ENCODE results near the gene PRKACA. TPM values are rescaled to one million over a fixed set of nuclear protein-coding genes. Genes with fewer than 3 reads are reported as not detected.

The PRKACA gene
- total and polyA plus RNA-seq, 2 donors (not counting 3 experiments of a cell fraction or from before 2014, with no cell fraction given), result 44.2 to 97.5 TPM

DNA sequence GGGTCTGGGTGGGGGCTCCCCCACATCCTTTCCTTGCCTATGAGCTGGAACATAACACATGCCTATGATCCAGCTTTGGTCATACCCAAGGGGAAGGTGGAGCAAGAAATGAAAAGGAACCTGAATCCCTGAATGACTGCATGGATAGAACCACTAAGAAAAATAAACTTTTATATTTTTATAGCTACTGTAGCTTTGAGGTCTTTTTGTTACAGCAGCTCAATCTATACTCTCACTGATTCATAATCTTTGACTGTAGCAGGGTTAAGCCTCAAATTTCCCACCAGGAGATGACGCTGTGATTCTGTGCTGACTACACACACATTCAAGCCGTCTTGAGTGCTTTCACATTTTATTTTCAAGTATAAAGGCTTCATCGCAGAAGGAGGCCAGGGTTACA is 64.5 kb downstream of the PRKACA start:
- intact Hi-C loops (cut with micrococcal nuclease) (no loop called here), dilution Hi-C loops (cut with MboI; ENCODE audit: extremely low pct_ligation_motif_present, low sequenced_read_pairs) (no loop called here)
- BruUV-seq (replicated peaks), result no TSS peak
- Histone ChIP-seq H3K9ac (replicated peaks; ENCODE audit: extremely low read depth, insufficient read depth, low read length) (no peak overlapping the region), H2AFZ (ENCODE audit: low read depth, low read length) (no peak overlapping the region), H3K36me3 (ENCODE audit: control insufficient read depth in 2 of 2, extremely low read depth in 1 of 2, insufficient read depth in 2 of 2, low read length in 2 of 2) (no peaks in the 10 kb centered on the region), H3K9me3 (replicated peaks; ENCODE audit: control insufficient read depth, insufficient read depth, low read length) (no peaks in the 10 kb centered on the region), H3K27me3 (ENCODE audit: control insufficient read depth in 2 of 2, insufficient read depth in 2 of 2, low read length in 2 of 2) (no peaks in the 10 kb centered on the region), H3K79me2 (ENCODE audit: control insufficient read depth, insufficient read depth, low read length) (no peaks in the 10 kb centered on the region), H4K20me1 (replicated peaks; ENCODE audit: control insufficient read depth, extremely low read depth, insufficient read depth, low read length) (no peaks in the 10 kb centered on the region), H3K27ac (ENCODE audit: insufficient read depth, low read depth, low read length) (no peak overlapping the region), H3K9me1 (replicated peaks; ENCODE audit: control insufficient read depth, extremely low read depth, insufficient read depth, low read length) (no peaks in the 10 kb centered on the region), H3K4me2 (ENCODE audit: insufficient read depth, low read length) (no peak overlapping the region), H3K4me3 (replicated peaks in 1 of 3; ENCODE audit: insufficient read depth in 1 of 3, low read depth in 1 of 3, low read length in 3 of 3) (no peak overlapping the region), H3K4me1 (ENCODE audit: control insufficient read depth, extremely low read depth, insufficient read depth, low read length) (no peaks in the 10 kb centered on the region)
- no peak for FAIRE-seq
- ChIA-PET POLR2A (no interaction called here), CTCF (interaction anchor here (0.8 to 3.4 kb wide), 7 partner anchors 10 to 126 kb away, joined by 3 to 14 read pairs (median 7); partner anchors contain the start of genes IL27RA and MISP3)
- TF ChIP-seq JUN (IDR thresholded peaks at IDR 0.05; ENCODE audit: borderline replicate concordance, insufficient read depth, insufficient read length, low read depth) (no peak), POLR2AphosphoS5 (IDR thresholded peaks at IDR 0.05; ENCODE audit: insufficient read depth, low read depth, low read length) (no peak), FOS (IDR thresholded peaks at IDR 0.05; ENCODE audit: borderline replicate concordance, insufficient read depth, low read length) (no peak), POLR2A (IDR thresholded peaks at IDR 0.05; ENCODE audit: low read depth, low read length) (no peak), GATA2 (IDR thresholded peaks at IDR 0.05; ENCODE audit: insufficient read depth, insufficient read length, low read depth, low read length) (no peak)
- TF ChIP-seq, protein P1, sequence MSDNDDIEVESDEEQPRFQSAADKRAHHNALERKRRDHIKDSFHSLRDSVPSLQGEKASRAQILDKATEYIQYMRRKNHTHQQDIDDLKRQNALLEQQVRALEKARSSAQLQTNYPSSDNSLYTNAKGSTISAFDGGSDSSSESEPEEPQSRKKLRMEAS (IDR thresholded peaks at IDR 0.05; ENCODE audit: insufficient read depth, insufficient read length), result no peak
- DNase-seq (ENCODE audit: low read depth, low spot score), result no peak

DNA sequence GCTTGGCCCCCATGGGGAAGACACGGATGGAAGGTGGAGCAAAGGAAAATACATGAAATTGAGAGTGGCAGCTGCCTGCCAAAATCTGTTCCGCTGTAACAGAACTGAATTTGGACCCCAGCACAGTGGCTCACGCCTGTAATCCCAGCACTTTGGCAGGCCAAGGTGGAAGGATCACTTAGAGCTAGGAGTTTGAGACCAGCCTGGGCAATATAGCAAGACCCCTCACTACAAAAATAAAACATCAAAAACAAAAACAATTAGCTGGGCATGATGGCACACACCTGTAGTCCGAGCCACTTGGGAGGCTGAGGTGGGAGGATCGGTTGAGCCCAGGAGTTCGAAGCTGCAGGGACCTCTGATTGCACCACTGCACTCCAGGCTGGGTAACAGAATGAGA is 65.1 kb downstream of the PRKACA start:
- TF ChIP-seq JUN (IDR thresholded peaks at IDR 0.05; ENCODE audit: borderline replicate concordance, insufficient read depth, insufficient read length, low read depth) (no peak), POLR2AphosphoS5 (IDR thresholded peaks at IDR 0.05; ENCODE audit: insufficient read depth, low read depth, low read length) (no peak), EZH2 (IDR thresholded peaks at IDR 0.05; ENCODE audit: borderline replicate concordance, low read depth, low read length, severe bottlenecking) (no peak), POLR2A (IDR thresholded peaks at IDR 0.05; ENCODE audit: low read depth, low read length) (no peak), GATA2 (IDR thresholded peaks at IDR 0.05; ENCODE audit: insufficient read depth, insufficient read length, low read depth, low read length) (no peak), FOS (IDR thresholded peaks at IDR 0.05; ENCODE audit: borderline replicate concordance, insufficient read depth, low read length) (no peak), MYC (IDR thresholded peaks at IDR 0.05; ENCODE audit: low read depth, low read length) (no peak)
- TF ChIP-seq, protein P1 (IDR thresholded peaks at IDR 0.05; ENCODE audit: insufficient read depth, insufficient read length), result no peak
- TF ChIP-seq, protein P2, sequence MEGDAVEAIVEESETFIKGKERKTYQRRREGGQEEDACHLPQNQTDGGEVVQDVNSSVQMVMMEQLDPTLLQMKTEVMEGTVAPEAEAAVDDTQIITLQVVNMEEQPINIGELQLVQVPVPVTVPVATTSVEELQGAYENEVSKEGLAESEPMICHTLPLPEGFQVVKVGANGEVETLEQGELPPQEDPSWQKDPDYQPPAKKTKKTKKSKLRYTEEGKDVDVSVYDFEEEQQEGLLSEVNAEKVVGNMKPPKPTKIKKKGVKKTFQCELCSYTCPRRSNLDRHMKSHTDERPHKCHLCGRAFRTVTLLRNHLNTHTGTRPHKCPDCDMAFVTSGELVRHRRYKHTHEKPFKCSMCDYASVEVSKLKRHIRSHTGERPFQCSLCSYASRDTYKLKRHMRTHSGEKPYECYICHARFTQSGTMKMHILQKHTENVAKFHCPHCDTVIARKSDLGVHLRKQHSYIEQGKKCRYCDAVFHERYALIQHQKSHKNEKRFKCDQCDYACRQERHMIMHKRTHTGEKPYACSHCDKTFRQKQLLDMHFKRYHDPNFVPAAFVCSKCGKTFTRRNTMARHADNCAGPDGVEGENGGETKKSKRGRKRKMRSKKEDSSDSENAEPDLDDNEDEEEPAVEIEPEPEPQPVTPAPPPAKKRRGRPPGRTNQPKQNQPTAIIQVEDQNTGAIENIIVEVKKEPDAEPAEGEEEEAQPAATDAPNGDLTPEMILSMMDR (IDR thresholded peaks at IDR 0.05; ENCODE audit: extremely low read depth in 1 of 2, insufficient read depth in 1 of 2, low read depth in 1 of 2, low read length in 2 of 2), result no peak
- no TSS peak for BruUV-seq (replicated peaks)
- dilution Hi-C loops (cut with MboI; ENCODE audit: extremely low pct_ligation_motif_present, low sequenced_read_pairs) (no loop called here), intact Hi-C loops (cut with micrococcal nuclease) (no loop called here)
- CTCF ChIA-PET, result interaction anchor here (0.8 to 3.4 kb wide), 7 partner anchors 10 to 126 kb away, joined by 3 to 14 read pairs (median 7); partner anchors contain the start of genes IL27RA and MISP3
- no peaks in the 10 kb centered on the region for H3K4me1 ChIP-seq (ENCODE audit: control insufficient read depth, extremely low read depth, insufficient read depth, low read length)
- FAIRE-seq (no peak), DNase-seq (ENCODE audit: low read depth, low spot score) (no peak)
- H3K4me2 ChIP-seq (ENCODE audit: insufficient read depth, low read length), result no peak overlapping the region
- H3K27ac ChIP-seq (ENCODE audit: insufficient read depth, low read depth, low read length), result no peak overlapping the region
- H3K36me3 ChIP-seq (ENCODE audit: control insufficient read depth in 2 of 2, extremely low read depth in 1 of 2, insufficient read depth in 2 of 2, low read length in 2 of 2), result no peaks in the 10 kb centered on the region
- no peaks in the 10 kb centered on the region for H3K79me2 ChIP-seq (ENCODE audit: control insufficient read depth, insufficient read depth, low read length)
- no peak overlapping the region for H3K9ac ChIP-seq (replicated peaks; ENCODE audit: extremely low read depth, insufficient read depth, low read length)
- H2AFZ ChIP-seq (ENCODE audit: low read depth, low read length), result no peak overlapping the region
- H3K4me3 ChIP-seq (replicated peaks in 1 of 3; ENCODE audit: insufficient read depth in 1 of 3, low read depth in 1 of 3, low read length in 3 of 3), result no peak overlapping the region
- no peaks in the 10 kb centered on the region for H3K27me3 ChIP-seq (ENCODE audit: control insufficient read depth in 2 of 2, insufficient read depth in 2 of 2, low read length in 2 of 2)
- no peaks in the 10 kb centered on the region for H4K20me1 ChIP-seq (replicated peaks; ENCODE audit: control insufficient read depth, extremely low read depth, insufficient read depth, low read length)
- POLR2A ChIA-PET, result interaction anchor here (1.0 kb wide), 1 partner anchor 84 kb away, joined by 5 read pairs; no protein-coding TSS in a partner anchor
- H3K9me1 ChIP-seq (replicated peaks; ENCODE audit: control insufficient read depth, extremely low read depth, insufficient read depth, low read length), result no peaks in the 10 kb centered on the region
- no peaks in the 10 kb centered on the region for H3K9me3 ChIP-seq (replicated peaks; ENCODE audit: control insufficient read depth, insufficient read depth, low read length)

All from endothelial cell of umbilical vein (primary cell).